HepG2 (cell line): ENCODE data around the gene RTEL1. TPM values are rescaled to one million over a fixed set of nuclear protein-coding genes. Genes with fewer than 3 reads are reported as not detected.

ENCODE experiments used
- ATF7 ChIP-seq, 2 experiments: fragments of 450-650 bp in 1 of 2; sonication (generic) in 1 of 2; formaldehyde crosslinking in 1 of 2; IDR thresholded peaks; 2 replicates each; pipeline versions ENCODE4 v1.4.0 to v1.6.1; 2016 to 2020; ENCODE audit warnings: antibody characterized with exemption in 1 of 2, mild to moderate bottlenecking in 1 of 2, missing genetic modification reagents in 1 of 2
- DMAP1 ChIP-seq: IDR thresholded peaks from 2 replicates; pipeline ENCODE4 v1.6.1; 2016
- E2F2 ChIP-seq: sonication (generic); formaldehyde crosslinking; IDR thresholded peaks from 2 replicates; pipeline ENCODE4 v1.4.0; 2020; ENCODE audit warnings: missing genetic modification reagents, borderline replicate concordance
- RXRA ChIP-seq: sonication (generic); formaldehyde crosslinking; IDR thresholded peaks from 2 replicates; pipeline ENCODE4 v1.5.1; 2020; ENCODE audit warnings: missing genetic modification reagents
- SNAPC4 ChIP-seq: sonication (generic); formaldehyde crosslinking; IDR thresholded peaks from 2 replicates; pipeline ENCODE4 v1.4.0; 2020; ENCODE audit warnings: mild to moderate bottlenecking, missing genetic modification reagents
- STAT6 ChIP-seq: sonication (generic); formaldehyde crosslinking; IDR thresholded peaks from 2 replicates; pipeline ENCODE4 v1.4.0; 2020; ENCODE audit warnings: missing genetic modification reagents, mild to moderate bottlenecking, borderline replicate concordance
- ZGPAT ChIP-seq: IDR thresholded peaks from 2 replicates; pipeline ENCODE4 v1.6.1; 2016; ENCODE audit warnings: mild to moderate bottlenecking
- polyA plus RNA-seq, 8 experiments: library from polyadenylated mRNA; depleted of rRNA in 3 of 8; stranded (reverse) in 7 of 8; unstranded in 1 of 8; fragments of >200 nt; fragmentation: Illumina TruSeq in 4 of 8; extraction: Trizol in 4 of 8; gene quantifications; 2 replicates each; pipeline versions ENCODE4 v1.2.1 to v1.2.3, GENCODE V29; 2011 to 2016; ENCODE audit warnings: low read depth in 4 of 8, missing spikeins in 1 of 8, mixed read lengths in 1 of 8; ENCODE audit not compliant: insufficient read depth in 1 of 8
- total RNA-seq, 5 experiments: library from RNA; depleted of rRNA; stranded (reverse); fragments of >200 nt; fragmentation: Illumina TruSeq; extraction: Trizol; gene quantifications; 2 replicates each; pipeline ENCODE4 v1.2.3, GENCODE V29; 2016; ENCODE audit warnings: low read depth in 1 of 5

RTEL1 gene
- total and polyA plus RNA-seq, 2 of the 13 experiments (the other 11 are each of a cell fraction or from before 2014, with no cell fraction given): 21.8 to 36.4 TPM

GRCh38 chr20:63702751-63703470 is 44.8 kb downstream of the RTEL1 start (continued):
- TF ChIP-seq E2F2 (CRISPR knock-in tag) (no peak), STAT6 (CRISPR knock-in tag) (no peak), ATF7 (IDR thresholded peaks at IDR 0.05) (no peak), ATF7 (CRISPR knock-in tag; IDR thresholded peaks at IDR 0.05) (no peak), DMAP1 (CRISPR knock-in tag) (no peak), RXRA (CRISPR knock-in tag) (0 out of 2 replicates have a peak, but pooled peaks have one; percentile 34), SNAPC4 (CRISPR knock-in tag) (no peak), ZGPAT (no peak)
- TF ChIP-seq, all 625 proteins: peak for 23
